PC-9 (cell line): ENCODE data around the gene ZFX.
"Not testable (repeated sequence)": the region's sequence is repeated elsewhere in the genome, so short reads cannot be mapped to it uniquely, and the experiment has no call there.

Experiments
- EZH2 ChIP-seq: fragments of 200-600 bp; sonication (generic); IDR thresholded peaks from 2 replicates; pipeline ENCODE4 v1.8.0; 2017; ENCODE audit warnings: antibody characterized with exemption, low read depth
- TF ChIP-seq, protein P1 (sequence below): fragments of 200-600 bp; sonication (generic); conservative IDR thresholded peaks from 2 replicates; pipeline ENCODE4 v1.6.1; 2017; ENCODE audit warnings: mixed run types, antibody characterized with exemption, mild to moderate bottlenecking, moderate library complexity

DNA sequence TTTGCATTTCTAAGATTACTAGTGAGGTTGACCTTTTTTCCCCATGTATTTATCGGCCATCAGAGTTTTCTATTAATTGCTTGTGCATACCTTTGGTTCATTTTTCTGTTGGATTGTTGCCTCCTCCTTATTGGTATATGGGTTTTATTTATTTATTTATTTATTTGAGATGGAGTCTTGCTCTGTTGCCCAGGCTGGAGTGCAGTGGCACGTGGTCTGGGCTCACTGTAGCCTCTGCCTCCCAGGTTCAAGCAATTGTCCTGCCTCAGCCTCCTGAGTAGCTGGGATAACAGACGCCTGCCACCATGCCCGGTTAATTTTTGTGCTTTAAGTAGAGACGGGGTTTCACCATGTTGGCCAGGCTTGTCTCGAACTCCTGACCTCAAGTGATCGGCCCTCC lies 6.2 kb downstream of the ZFX start:
- TF ChIP-seq, protein P1, sequence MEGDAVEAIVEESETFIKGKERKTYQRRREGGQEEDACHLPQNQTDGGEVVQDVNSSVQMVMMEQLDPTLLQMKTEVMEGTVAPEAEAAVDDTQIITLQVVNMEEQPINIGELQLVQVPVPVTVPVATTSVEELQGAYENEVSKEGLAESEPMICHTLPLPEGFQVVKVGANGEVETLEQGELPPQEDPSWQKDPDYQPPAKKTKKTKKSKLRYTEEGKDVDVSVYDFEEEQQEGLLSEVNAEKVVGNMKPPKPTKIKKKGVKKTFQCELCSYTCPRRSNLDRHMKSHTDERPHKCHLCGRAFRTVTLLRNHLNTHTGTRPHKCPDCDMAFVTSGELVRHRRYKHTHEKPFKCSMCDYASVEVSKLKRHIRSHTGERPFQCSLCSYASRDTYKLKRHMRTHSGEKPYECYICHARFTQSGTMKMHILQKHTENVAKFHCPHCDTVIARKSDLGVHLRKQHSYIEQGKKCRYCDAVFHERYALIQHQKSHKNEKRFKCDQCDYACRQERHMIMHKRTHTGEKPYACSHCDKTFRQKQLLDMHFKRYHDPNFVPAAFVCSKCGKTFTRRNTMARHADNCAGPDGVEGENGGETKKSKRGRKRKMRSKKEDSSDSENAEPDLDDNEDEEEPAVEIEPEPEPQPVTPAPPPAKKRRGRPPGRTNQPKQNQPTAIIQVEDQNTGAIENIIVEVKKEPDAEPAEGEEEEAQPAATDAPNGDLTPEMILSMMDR = not testable (repeated sequence)
- not testable (repeated sequence) for TF ChIP-seq EZH2
